H4 (cell line): ENCODE measurements around the gene ARPC1A. TPM values are rescaled to one million over a fixed set of nuclear protein-coding genes. Genes with fewer than 3 reads are reported as not detected.
"Not testable (repeated sequence)": the region's sequence is repeated elsewhere in the genome, so short reads cannot be mapped to it uniquely, and the experiment has no call there.

Source experiments
- DNase-seq: peaks from one replicate; pipeline ENCODE4 v3.0.0-alpha.2; 2015; ENCODE audit warnings: low spot score
- total RNA-seq: library from RNA; depleted of rRNA; stranded (reverse); fragments of >200 nt; shearing (Covaris generic); gene quantifications from 2 replicates; pipeline ENCODE4 v1.2.3, GENCODE V29; 2014

The ARPC1A gene
- total RNA-seq, 1 experiment from 2014 or later: 218 TPM

GRCh38 chr7:99369767-99370391 lies 44.2 kb downstream of the ARPC1A start:
- DNase-seq: peak; percentile 88

DNA sequence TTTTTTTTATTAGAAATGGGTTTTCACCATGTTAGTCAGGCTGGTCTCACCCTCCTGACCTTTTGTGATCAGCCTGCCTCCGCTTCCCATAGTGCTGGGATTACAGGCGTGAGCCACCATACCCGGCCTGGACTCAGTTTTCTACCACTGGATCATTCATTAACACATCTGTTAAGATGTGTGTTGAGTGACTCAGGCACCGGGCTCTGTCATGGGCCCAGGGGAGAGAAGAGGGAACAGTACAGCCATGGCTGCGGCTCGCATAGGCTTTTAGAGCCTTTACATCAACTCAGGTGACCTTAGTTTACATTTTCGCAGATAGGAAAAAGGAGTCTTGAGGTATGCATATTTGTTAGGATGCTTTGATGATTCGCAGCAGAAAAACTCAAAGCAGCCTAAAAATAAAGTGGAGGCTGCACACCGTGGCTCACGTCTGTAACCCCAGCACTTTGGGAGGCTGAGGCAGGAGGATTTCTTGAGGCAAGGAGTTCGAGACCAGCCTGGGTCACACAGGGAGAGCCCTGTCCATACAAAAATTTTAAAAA lies 45.8 kb downstream of the ARPC1A start:
- DNase-seq: no peak

- no peak for DNase-seq
Observed at GRCh38 chr7:99372275-99373090, 46.8 kb downstream of the ARPC1A start.

- DNase-seq: no peak
Observed at GRCh38 chr7:99373091-99374066, 47.7 kb downstream of the ARPC1A start.

GRCh38 chr7:99374111-99375064 lies 48.7 kb downstream of the ARPC1A start, which contains the start of gene ARPC1B:
Gene ARPC1B (plus strand): TSS chr7:99374730. CDS start chr7:99385715, 10,985 bp downstream.
- DNase-seq: peak; percentile 62

- DNase-seq: peak; percentile 63
Observed at GRCh38 chr7:99375070-99375807, 49.5 kb downstream of the ARPC1A start.

DNA sequence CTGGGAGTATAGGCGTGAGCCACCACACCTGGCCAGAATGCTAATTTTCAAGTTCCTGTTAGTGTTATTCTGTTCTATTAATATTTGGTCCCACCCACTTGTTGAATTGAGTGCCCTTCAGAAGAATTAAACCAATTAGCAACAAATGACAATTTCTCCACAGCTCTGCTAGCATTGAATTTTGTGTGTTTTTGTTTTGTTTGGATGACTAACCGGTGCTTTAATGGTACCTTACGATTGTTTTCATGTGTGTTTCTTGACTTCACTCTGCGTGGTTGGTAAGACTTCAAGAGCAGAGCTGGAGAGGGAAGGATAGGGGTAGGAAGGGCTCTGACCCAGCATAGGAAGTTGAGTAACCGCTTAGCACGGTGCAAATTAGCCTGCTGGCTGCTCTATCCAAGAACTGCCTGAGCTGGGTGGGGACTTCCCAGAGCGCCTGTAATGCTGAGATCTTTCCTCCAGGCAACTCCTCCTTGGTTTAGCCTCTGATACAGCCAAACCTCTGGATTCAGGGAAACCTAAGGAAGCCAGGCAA lies 53.4 kb downstream of the ARPC1A start:
- peak; percentile 48 for DNase-seq

- not testable (repeated sequence) for DNase-seq
Observed at GRCh38 chr7:99379693-99380031, 54.0 kb downstream of the ARPC1A start.

DNA sequence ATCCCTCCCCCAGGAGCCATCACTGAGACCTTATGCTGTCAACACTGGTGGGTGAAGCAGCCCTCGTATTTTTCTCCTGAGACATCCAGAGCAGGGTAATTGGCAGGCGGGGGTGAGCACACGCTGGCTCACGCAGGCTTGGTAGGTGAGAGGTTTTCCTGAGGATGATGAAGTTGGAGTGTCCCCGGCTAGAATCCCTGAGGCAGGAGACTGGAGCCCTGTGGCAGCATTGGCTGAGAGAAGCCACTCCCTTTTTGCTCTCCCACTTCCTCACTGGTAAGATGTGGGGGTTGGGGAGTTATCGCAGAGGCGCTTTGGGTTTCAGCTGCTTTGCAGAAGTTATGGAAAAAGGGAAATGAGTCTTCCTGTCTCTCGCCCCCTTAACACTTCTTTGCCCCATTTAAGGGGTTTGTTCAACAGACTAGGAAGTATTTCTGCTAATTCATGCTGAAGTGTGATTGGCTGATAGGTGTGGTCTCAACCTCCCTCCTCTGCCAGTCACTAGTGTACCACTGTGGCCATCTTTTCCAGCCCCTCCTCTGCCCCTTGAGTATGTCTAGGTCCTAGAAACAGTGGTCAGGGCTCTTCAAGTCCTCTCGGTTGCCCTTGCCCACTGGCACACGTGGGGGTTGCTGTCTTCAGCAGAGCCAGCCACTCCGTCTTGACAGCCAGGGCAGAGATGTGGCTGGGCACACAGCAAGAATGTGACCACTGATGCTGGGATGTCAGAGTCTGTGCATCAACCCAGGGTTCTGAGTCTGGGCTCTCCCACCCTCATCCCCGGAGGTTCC lies 54.5 kb downstream of the ARPC1A start:
- no peak for DNase-seq

GRCh38 chr7:99380823-99381663 lies 55.3 kb downstream of the ARPC1A start:
- no peak for DNase-seq

DNA sequence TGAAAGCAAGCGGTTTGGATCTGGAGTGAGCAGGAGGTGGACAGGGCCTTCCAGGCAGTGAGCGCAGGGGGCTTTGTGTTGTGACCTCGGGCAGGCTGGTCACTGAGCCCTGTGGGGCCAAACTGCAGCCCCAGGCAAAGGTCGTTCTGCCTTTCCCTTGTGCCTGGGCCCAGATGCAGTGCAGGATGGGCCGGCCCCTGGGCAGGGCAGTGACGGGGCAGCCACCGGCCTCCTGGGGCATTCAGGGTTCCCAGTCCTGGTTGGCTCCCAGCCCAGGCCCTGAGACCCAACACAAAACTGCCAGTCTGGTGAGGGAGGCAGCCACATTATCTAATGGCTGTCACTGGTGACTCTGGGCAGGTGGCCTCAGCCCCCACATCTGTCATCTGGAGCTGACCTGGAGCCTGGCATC lies 56.0 kb downstream of the ARPC1A start:
- DNase-seq: no peak

- DNase-seq: no peak
Observed at GRCh38 chr7:99383203-99383602, 57.5 kb downstream of the ARPC1A start.

DNA sequence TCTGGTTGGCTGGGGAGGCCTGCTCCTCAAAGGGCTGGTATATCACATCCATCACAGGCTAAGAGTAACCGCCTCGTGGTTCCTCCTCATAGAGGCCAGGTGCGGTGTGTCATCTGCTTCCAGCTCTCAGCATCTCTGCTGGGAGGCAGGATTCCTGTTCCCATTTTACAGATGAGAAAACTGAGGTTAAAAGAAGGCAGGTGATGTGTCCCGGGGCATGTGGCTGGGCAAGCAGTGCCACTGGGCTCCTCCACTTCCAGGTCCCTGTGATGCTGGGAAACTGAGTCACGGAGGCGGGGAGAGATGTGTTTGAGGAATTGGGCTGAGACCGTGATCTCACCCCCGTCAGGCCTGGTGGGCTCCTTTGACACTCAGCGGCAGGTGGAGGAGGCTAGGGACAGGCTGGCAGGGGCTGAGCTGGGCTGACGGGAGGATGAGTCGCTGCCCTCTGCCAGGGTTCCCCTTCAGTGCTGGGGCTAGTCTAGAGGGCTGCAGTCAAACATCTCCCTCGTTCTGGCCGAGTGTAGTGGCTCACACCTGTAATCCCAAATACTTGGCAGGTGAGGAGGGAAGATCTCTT lies 58.2 kb downstream of the ARPC1A start:
- DNase-seq: no peak

DNA sequence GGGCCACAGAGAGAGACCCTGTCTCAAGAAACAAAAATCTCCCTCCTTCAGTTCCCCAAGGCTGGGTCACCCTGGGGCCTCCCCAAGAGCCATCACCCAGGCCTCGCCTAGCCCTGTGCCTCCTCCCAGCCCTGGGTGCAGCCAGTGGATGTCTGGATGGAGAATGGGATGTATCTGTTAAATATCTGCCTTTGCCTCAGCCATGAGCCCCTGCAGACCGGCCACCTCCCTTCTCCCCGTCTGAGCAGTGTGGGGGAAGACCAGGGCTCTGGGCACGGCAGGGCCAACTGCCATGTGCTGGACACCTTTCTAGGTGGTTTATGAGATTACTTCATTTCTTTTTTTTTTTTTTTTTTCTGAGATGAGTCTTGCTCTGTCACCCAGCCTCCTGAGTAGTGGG lies 58.8 kb downstream of the ARPC1A start:
- no peak for DNase-seq

DNA sequence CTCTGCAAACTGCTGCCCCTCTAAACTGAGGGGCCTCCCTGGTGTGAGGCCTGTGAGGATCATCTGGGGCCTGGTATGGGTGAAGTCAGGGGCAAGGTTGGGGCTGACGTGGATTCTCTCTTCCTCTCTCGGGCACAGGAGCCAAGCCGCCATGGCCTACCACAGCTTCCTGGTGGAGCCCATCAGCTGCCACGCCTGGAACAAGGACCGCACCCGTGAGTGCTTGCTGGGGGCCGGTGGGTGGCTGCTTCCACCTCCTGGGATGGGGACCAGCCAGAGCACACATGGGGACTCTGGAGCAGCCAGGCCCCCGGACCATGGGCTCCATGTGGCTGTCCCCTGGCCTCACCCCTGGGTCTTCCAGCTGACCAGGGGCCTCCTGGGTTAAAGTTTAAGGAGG lies 59.9 kb downstream of the ARPC1A start:
- DNase-seq: no peak

DNA sequence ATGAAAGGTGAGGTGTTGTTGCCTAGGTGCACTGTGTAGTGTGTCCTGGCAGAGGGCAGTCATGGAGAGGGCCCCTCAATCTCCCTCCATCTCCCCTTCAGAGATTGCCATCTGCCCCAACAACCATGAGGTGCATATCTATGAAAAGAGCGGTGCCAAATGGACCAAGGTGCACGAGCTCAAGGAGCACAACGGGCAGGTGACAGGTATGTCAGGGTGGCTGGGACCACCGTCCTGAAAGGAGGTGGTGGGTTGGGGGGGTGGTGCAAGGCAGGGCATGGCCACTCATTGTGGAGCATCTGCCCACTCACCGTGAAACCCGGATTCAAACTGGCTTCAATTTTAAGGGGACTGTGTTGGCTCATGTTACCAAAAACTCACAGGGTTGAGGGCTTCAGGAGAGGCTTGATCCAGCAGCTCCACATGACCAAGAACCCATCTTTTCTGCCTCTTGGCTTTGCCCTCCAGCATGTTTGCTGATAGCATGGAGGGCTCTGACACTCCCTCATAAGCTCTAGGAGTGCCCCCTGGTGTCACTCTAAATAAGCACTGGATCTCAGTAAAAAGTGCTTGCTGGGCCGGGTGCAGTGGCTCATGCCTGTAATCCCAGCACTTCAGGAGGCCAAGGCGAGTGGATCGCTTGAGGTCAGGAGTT lies 61.0 kb downstream of the ARPC1A start:
- no peak for DNase-seq

DNA sequence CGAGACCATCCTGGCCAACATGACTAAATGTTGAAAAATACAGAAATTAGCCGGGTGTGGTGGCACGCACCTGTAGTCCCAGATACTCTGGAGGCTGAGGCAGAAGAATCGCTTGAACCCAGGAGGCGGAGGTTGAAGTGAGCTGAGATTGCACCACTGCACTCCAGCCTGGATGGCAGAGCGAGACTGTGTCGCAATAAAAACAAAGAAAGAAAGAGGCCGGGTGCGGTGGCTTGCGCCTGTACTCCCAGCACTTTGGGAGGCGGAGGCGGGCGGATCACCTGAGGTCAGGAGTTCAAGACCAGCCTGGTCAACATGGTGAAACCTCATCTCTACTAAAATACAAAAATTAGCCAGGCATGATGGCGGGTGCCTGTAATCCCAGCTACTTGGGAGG lies 61.5 kb downstream of the ARPC1A start:
- DNase-seq: not testable (repeated sequence)
